HG03095 (cell line): ENCODE data around the gene NCOA5.

Source experiments
- ATAC-seq: cut with Tn5 transposase; IDR thresholded peaks from one replicate; pipeline ENCODE4 v1.9.1; 2021; ENCODE audit warnings: moderate library complexity; ENCODE audit not compliant: unreplicated experiment

NCOA5 gene

DNA sequence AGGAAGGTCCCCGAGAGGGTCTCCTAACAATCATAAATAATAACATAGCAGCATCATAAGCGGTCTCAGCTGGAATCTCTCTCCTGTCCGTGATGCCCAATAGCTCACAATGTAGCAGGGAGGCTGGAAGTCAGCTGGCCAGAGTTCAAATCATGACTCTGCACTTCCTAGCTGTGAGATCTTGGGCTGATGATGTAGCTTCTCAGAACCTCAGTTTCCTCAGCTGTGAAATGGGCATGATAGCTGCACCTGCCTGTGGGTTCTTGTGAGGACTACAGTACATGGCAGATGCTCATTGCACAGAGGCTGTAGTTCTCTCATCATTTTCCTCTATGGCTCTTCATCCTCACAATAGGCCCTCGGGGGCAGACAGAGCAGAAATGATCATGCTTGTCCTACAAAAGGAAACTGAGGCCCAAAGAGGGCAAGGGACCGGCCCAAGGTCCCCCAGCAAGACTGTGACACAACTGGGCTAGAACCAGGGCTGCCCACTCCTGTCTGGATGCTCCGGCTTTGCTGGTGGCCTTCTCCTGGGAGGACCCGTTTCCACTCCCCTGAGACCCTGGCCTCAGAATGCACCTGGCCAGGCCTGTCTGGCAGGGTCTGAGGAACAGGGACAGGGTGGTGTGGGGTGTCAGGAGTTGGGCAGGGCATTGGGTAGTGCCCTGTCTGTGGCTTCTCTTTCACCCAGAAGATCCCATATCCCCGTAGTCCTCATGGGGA, 43.0 kb downstream of the NCOA5 start:
- ATAC-seq = no peak

DNA sequence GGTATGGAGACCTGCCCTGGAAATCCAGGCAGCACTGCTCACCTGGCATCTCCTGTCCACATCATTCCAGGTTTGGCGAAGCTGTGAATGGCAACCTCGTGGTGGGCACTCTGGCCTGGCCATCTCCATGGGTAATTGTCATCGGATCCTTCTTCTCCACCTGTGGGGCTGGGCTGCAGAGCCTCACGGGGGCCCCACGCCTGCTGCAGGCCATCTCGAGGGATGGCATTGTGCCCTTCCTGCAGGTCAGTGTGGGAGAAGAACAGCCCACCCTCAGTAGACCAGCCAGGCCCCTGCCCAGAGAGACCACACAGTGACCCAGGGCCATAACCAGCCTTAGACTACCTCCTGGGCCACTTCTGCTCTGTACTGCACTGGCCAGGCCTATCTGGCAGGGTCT, 44.9 kb downstream of the NCOA5 start:
- ATAC-seq = no peak

DNA sequence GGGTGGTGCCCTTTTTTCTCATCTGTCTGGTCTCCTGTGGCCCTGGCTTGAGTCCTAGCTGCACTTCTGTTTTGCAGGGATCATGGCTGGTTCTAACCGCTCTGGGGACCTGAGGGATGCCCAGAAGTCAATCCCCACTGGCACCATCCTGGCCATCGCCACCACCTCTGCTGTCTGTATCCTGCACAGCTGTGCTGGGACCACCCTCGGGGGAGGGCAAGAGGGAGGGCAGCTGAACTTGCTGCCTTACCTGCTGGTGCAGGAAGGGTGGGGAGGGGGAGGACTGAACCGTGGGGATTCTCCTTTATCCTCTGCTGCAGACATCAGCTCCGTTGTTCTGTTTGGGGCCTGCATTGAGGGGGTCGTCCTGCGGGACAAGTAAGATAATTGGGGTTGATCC, 46.2 kb downstream of the NCOA5 start:
- ATAC-seq = no peak

DNA sequence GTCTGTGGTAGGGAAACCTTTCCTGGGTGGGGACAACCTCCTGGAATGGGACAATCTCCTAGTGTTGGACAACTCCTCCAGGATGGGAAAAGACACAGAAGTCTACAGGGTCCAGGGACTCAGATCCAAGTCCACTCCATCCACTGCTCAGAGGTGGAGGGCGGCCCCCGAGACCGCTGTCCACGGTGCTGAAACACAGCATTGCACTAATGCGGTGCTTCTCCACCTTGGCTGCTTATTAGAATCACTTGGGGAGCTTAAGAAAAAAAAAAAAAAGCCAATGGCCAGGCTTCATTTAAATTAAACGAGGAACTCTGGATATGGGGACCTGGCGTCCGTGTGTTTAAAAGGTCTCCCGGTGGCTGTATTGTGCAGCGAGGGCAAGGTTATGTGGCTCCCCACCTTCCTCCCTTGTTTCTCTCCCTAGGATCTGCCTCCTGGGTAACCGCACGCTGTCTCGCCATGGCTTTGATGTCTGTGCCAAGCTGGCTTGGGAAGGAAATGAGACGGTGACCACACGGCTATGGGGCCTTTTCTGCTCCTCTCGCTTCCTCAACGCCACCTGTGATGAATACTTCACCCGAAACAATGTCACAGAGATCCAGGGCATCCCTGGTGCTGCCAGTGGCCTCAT, 48.7 kb downstream of the NCOA5 start:
- no peak for ATAC-seq

DNA sequence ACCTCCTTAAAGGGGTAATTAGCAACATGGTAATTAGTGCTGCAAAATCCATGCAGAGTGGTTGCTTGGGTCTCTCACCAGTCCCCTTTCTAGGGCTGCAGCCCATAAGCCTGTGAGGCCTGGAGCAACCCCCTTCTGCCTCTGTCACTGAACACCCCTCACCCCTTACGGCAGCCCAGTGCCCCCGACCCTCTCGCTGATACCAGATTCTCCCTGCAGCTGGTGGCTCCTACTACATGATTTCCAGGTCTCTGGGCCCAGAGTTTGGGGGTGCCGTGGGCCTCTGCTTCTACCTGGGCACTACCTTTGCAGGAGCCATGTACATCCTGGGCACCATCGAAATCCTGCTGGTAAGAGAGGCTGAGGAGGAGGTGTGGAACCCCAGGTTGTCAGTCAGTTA, 52.7 kb downstream of the NCOA5 start:
- no peak for ATAC-seq

DNA sequence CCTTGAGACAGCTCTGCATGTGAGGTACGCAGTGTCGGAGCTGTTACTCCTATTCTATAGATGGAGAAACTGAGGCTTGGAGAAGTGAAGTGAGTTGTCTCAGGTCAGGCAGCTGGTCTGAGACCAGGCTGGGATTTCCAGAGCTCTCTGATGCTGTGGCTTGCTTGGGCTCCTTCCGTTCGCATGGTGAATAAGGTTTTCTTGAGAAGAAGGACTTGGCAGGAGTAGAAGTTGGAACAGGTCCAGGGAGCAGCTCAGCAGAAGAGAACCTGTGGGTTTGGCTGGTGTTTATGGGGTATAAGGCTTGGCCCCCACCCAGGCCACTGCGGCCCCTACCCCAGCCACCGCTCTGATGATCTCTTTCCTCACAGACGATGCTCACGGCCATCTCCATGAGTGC, 53.4 kb downstream of the NCOA5 start:
- ATAC-seq = no peak

DNA sequence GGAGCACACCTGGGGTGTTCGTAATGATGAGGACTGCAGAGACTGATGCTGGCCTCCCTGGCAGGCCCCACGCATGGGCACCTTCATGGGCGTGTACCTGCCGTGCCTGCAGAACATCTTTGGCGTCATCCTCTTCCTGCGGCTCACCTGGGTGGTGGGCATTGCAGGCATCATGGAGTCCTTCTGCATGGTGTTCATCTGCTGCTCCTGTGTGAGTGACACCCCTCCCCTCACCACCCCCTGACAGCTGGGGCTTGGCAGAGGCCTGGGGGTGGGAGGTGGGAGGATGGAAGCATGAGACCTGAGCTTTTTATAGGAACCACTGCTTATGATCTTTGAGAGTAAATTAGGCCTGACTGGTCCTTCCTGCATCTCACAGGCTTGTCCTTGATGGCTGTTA, 54.0 kb downstream of the NCOA5 start:
- no peak for ATAC-seq

DNA sequence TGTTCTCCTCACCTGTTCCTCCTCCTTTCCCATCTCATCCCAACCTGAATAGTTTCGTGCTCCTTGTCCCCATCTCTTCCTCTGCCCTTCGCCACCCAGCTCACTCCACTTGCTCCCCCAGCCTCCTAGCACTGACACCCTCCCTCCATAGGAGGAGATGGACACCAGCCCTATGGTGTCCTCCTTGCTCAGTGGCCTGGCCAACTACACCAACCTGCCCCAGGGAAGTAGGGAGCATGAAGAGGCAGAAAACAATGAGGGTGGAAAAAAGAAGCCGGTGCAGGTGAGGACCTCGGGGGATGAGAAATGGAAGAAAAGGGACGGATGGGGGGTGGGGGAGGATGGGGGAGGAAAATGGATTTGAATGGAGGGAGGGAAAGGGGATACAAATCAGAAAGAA, 54.5 kb downstream of the NCOA5 start:
- no peak for ATAC-seq

DNA sequence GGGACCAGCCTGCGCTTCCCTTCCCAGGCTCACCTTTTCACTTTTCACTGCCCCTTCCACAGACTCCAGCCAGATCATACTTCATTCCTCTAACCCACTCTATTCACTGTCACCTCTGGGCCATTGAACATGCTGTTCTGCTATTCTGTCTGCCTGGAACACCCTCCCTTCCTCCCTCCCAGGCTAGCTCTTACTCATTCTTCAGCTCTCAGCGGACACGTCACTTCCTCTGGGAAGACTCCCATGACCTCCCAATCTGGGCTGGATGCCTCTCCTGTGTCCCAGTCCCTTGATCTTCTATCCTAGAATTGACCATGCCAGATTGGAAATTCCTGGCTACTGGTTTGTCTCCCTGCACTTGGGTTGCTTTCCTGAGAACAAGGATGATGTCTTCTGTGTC, 55.7 kb downstream of the NCOA5 start:
- no peak for ATAC-seq

DNA sequence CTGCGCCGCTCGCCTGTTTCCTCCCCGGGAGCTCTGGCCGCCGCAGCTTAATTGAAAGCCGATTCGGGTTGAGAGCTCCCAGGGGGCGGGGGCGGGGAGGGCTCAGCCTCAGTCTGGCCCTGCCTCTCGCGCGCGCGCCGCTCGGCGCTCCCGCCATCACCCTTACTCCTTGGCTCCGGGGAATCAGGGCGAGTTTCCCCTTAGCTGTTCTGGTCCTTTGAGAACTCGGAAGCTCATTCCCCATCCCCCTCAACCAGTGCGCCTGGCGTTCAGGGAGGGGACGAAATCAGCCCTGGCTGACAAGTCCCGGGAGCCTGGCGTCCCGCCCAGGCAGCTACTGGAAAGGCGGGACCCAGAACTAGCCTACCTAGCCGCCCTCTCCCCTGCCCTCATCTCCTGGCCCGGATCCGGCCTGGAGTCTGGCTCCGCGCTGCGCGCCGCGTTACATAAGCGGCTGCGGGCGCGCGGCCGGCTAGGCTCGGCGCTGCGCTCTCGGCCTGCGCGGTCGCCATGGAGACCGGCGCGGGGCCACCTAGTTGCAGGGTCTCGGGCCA, 58.0 kb downstream of the NCOA5 start:
- ATAC-seq = no peak

DNA sequence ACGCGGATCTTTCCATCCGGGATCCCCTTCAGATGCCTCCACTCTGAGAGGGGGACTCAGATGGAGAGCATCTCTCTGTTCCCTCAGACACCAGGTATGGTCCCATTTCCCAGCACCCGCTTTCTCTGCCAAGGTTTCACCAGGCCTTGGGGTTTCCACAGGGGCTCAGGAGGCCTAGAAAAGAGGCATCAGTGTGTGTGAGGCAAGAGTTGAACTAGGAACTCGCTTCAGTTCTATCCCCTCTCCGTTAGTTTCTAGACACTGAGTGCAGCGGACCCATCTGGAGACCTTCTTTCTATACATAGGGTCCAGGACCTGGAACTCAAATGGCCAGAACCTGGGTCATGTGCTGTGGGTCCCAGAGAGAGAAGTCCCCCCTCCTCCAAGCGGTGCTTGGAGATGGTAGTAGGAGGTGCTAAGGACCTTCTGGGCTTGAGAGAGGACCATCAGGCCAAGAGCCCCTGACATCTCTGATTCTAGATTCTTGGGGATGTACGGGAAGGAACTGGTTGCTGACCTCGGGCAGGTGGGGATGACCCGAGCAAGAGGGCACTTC, 58.7 kb downstream of the NCOA5 start:
- no peak for ATAC-seq

DNA sequence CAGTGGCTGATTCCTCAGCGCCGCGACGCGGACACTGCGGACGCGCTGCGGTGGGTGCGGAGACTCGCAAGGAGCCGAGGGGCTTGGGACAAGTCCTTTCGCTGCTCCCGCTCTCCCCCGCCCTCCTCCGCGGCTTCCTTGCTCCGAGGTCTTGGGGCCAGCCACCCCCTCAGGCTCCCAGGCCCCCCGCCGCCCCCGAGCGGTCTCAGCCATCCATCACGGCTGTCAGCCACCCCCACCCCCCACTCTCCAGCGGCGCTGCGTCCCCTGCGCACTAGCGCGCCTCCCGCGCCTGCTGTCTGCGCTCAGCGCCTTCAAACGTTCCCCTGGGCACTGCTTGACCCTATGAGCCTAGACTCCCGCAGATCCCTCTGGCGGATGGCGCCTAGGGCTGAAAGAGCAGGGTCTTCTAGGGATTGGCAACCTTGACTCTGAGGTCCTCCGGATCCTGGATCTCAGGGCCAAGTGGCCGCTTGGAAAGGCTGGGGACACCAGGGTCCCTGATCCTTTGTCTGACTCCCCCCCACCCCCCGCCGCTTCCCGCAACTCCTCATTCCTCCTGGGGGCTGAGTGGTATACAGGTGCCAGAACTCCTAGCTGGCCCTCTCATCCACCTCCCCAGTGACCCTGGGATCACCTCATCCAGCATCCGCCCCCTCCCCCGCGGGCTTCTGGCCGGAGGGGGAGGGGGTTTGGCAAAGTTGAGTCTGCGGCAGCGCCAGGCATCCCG, 59.3 kb downstream of the NCOA5 start:
- no peak for ATAC-seq

DNA sequence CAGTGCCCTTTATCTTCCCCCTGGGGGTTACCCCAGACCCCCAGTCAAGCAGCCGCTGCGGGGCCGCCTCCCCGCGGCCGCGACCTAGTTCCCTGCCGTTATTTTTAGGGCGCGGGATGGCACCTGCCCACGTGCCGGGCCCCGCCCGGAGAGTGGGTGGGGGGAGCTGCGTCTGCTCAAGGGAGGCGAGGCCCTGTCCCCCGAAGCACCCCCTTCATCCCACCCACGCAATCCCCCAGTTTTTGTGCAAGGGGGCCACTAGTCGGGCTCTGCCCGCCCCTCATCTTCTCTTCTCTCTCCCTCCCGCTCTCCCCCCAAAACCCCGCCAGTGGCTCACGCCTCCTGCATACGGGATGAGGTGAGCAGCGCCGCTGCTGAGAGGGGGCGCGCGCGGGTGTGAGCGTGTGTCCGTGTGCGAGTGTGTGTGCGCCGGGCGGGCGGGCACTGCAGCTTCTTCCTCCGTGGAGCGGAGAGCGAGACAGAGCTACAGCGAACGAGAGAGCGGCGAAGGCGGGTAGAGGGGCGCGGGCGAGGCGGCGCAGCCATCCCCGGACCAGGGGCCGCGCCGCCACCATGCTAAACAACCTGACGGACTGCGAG, 60.9 kb downstream of the NCOA5 start, which contains the start of gene SLC12A5:
SLC12A5 (plus strand) TSS at position 444 of the 600 bp plus-strand sequence; CDS start at position 574, 130 bp downstream.
- no peak for ATAC-seq

DNA sequence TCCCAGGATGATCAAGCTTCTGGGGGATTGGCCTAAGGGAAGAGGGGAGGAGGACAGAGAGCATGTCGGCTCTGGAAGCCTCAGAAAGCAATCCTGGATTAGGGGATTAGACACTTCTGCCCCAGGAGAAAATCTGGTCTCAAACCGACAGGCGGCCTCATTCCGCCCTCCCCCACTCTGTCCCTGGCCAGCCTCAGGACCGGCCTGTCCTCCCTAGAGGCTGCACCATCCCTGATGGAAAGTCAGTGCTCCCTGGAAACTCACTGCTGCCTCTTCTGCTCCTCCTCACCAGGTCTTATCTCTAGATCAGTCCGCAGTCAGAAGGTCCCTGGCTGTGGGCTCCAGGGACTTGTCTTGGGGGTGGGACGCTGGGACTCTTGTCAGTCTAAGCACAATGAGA, 61.7 kb downstream of the NCOA5 start:
- no peak for ATAC-seq

DNA sequence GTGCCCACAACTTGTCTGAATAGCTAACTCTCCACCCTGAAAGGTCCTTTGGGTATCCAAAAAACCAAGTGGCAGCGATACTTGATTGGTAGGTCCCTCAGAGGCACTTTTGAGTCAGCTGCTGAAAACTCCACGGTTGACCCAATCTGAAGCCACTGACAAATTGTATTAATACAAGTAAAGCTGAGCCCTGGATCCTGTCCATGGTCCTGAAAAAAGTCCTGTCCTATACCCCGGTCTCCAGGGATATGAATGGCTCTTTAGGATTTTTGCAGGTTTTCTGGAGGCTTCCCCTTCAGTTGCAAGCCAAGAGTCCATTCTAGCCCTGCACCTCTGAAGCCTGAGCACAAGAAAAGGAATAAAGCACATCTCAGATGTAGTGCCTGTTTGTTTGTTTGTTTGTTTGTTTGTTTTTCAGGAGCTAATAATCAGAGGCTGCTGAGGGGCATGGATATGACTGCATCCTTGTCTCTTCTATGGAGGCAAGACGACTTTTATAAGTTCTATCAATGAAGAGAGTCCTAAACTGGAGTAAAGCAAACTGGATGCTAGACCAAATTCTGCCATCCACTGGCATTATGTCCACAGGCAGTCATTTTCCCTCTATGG, 62.4 kb downstream of the NCOA5 start:
- ATAC-seq = no peak

DNA sequence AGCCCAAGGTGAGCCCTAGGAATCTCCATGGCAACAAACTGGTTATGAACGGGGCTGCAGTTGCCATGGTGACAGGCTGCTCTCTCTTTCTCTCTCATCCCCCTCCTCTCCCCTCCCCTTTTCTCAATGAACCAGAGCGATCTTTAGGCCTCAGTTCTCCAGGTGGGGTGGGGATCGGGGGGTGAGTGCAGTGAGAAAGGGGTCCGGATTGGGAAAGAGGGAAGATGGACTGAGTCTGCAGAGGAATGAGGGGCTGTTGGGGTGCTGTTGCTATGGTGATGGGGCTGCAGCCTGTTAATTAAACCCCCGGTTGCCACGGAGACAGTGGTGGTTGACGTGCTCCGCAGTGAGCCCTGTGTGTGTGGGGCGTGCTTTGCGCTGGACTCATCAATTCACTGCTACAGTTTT, 64.4 kb downstream of the NCOA5 start:
- no peak for ATAC-seq

DNA sequence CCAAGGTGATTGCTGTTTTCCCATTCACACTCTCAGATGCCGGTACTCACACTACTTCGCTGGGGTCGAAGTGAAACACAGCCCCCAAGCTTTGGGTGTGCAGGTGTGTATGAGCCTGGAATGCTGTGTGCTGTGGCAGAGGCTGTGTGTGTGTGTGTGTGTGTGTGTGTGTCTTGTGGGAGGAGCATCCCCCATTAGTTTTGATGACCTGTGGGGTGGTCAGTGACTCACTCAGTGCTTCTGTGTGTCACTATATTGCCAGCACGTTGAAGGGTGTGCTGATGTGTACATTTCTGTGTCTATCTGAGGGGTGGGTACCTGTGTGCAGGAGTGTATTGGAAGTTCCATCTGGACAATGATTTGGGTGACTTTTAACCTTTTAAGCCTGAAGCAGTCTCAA, 65.8 kb downstream of the NCOA5 start:
- ATAC-seq = no peak

DNA sequence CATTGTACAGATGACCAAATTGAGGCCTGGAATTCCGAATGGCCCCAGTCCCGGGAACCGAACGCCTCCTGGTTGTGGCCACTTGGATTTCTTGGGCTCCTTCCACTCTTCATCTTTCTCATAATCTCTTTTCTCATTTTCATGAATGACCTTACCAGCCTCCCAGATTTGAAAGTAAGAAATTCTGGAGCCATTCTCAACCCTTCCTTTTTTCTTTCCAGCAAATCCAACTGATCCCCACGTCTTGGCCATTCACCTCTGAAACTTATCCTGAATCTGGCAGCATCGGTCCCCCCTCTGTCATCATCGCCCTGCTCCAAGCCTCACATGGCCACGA, 66.6 kb downstream of the NCOA5 start:
- ATAC-seq = no peak

DNA sequence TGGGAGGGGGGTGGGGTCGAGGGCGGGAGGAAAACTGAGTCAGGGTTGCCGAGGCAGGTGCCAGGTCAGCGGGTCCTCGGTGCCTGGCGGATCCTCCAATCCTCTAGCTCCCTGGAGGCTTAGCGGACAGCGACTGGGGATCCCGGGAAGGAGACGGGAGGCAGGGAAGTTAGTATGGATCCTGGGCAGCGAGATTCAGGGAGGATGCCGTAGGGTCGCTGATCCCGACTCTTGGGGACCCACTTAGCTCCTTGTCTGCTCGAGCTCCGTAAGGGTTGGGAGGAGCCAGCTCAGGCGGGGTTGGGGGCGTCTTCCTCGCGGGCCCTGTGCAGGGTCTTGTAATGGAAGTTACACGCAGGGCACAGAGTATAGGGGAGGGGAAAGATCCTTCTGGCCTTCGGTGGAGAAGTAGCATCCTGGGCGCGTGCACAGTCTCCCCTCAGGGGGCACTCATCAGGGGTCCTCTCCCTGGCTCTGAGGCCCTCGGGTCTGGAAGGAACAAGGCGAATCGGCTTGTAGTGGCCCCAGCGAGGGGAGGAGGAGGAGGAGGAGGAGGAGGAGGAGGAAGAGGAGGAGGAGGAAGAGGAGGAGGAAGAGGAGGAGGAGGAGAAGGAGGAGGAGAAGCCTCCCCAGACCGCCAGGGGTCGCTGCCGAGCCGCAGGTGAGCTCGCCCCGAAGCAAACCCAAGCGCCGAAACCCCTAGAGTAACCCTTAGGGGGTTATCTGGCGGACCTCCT, 67.2 kb downstream of the NCOA5 start:
- ATAC-seq = no peak
